HEK293T (cell line): ENCODE data around the gene CABYR.

Experiments used
- BHLHE40 ChIP-seq: fragments of 450-650 bp; IDR thresholded peaks from 2 replicates; pipeline ENCODE4 v1.6.1; 2016; ENCODE audit warnings: mild to moderate bottlenecking, moderate library complexity, borderline replicate concordance
- FOXA1 ChIP-seq: fragments of 450-650 bp; IDR thresholded peaks from 2 replicates; pipeline ENCODE4 v1.6.1; 2016; ENCODE audit warnings: mild to moderate bottlenecking
- FOXK2 ChIP-seq: fragments of 450-650 bp; IDR thresholded peaks from 2 replicates; pipeline ENCODE4 v1.6.1; 2016; ENCODE audit warnings: mild to moderate bottlenecking
- L3MBTL2 ChIP-seq: fragments of 450-650 bp; conservative IDR thresholded peaks from 2 replicates; pipeline ENCODE4 v1.6.1; 2016; ENCODE audit warnings: mild to moderate bottlenecking
- SP1 ChIP-seq: fragments of 450-650 bp; IDR thresholded peaks from 2 replicates; pipeline ENCODE4 v1.6.1; 2017
- SUZ12 ChIP-seq: fragments of 450-650 bp; IDR thresholded peaks from 2 replicates; pipeline ENCODE4 v1.6.1; 2016; ENCODE audit warnings: mild to moderate bottlenecking
- ZNF384 ChIP-seq: fragments of 450-650 bp; IDR thresholded peaks from 2 replicates; pipeline ENCODE4 v1.6.1; 2016

DNA sequence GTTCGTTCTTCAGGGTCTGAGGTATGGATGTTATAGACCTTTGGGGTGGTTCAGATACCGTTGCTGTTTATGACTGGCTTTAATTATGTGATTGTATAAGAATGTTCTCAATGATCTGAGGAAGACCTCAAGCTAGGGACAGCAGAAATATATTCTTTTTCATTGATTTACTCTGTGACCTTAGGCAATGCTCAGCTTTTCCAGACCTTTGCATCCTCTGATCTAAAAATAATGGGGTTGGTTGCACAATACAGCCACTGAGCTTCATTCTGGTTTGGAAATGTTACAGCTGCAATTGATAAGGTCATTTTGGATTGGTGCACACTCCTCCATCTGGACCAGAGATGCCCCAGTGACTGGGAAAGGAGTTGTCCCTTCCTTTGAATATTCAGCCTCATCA, 17.2 kb upstream of the CABYR start:
- no peak for TF ChIP-seq FOXA1
- TF ChIP-seq BHLHE40: no peak
- no peak for TF ChIP-seq ZNF384
- no peak for TF ChIP-seq FOXK2
- TF ChIP-seq L3MBTL2: no peak
- TF ChIP-seq SUZ12: no peak
- no peak for TF ChIP-seq SP1
